BJ (cell line): ENCODE results near the gene RBM47. TPM values are rescaled to one million over a fixed set of nuclear protein-coding genes. Genes with fewer than 3 reads are reported as not detected.
"Not testable (repeated sequence)": the region's sequence is repeated elsewhere in the genome, so short reads cannot be mapped to it uniquely, and the experiment has no call there.

Source experiments
- CTCF ChIA-PET: fragments of 350-600 bp; formaldehyde crosslinking; extraction: SDS; loops from one replicate; lab custom pipeline; 2021; ENCODE audit warnings: antibody characterized with exemption, inconsistent platforms; lab: Yijun Ruan, JAX
- POLR2A ChIA-PET: fragments of 300-600 bp; sonication (Branson Sonifier 250); formaldehyde crosslinking; extraction: SDS; loops from one replicate; lab custom pipeline; 2021; ENCODE audit warnings: antibody characterized with exemption; lab: Charles Lee
- DNase-seq: peaks from one replicate; pipeline ENCODE4 v3.0.0-alpha.2; 2011; ENCODE audit warnings: low read depth
- H3K27me3 ChIP-seq: 2 replicates; pipeline ENCODE4 v1.6.0; 2011; ENCODE audit warnings: low read length; ENCODE audit not compliant: control insufficient read depth, insufficient read depth
- H3K36me3 ChIP-seq: 2 replicates; pipeline ENCODE4 v1.5.1; 2011; ENCODE audit warnings: low read length; ENCODE audit not compliant: control insufficient read depth, insufficient read depth
- H3K4me3 ChIP-seq: 2 replicates; pipeline ENCODE4 v1.5.1; 2011; ENCODE audit warnings: low read depth, mild to moderate bottlenecking, control low read depth, low read length
- CTCF ChIP-seq: IDR thresholded peaks from 2 replicates; pipeline ENCODE4 v1.5.1; 2011; ENCODE audit warnings: low read depth, mild to moderate bottlenecking, control low read depth, inconsistent platforms, low read length, moderate library complexity; ENCODE audit not compliant: insufficient read depth
- polyA plus RNA-seq: library from polyadenylated mRNA; depleted of rRNA; stranded (reverse); fragments of >200 nt; gene quantifications from 2 replicates; pipeline ENCODE4 v1.2.3, GENCODE V29; 2011

RBM47 gene
- polyA plus RNA-seq, 1 experiment, result 0.52 TPM

GRCh38 chr4:40434126-40434687 is 195.5 kb downstream of the RBM47 start:
- ChIA-PET CTCF (no interaction called here), POLR2A (no interaction called here)
- Histone ChIP-seq H3K27me3 (no peaks in the 10 kb centered on the region), H3K4me3 (no peak overlapping the region), H3K36me3 (no peaks in the 10 kb centered on the region)
- no peak for DNase-seq
- TF ChIP-seq CTCF, result no peak

- CTCF ChIA-PET, result no interaction called here
- POLR2A ChIA-PET, result no interaction called here
These were observed 197.2 kb downstream of the RBM47 start for GRCh38 chr4:40432504-40432903.

GRCh38 chr4:40427871-40428270 is 201.8 kb downstream of the RBM47 start:
- H3K36me3 ChIP-seq, H3K4me3 ChIP-seq, H3K27me3 ChIP-seq, POLR2A ChIA-PET, DNase-seq: not testable (repeated sequence)
- CTCF ChIA-PET, result interaction anchor here (0.7 kb wide), 1 partner anchor 19 kb away, joined by 3 read pairs; no protein-coding TSS in a partner anchor

More at GRCh38 chr4:40432504-40432903, 197.2 kb downstream of the RBM47 start:
- H3K27me3 ChIP-seq, result no peaks in the 10 kb centered on the region
- no peaks in the 10 kb centered on the region for H3K36me3 ChIP-seq
- no peak for TF ChIP-seq CTCF
- DNase-seq, result no peak
- no peak overlapping the region for H3K4me3 ChIP-seq

- Histone ChIP-seq H3K4me3 (no peak overlapping the region), H3K27me3 (no peaks in the 10 kb centered on the region), H3K36me3 (no peaks in the 10 kb centered on the region)
- ChIA-PET CTCF (no interaction called here), POLR2A (no interaction called here)
- no peak for DNase-seq
- no peak for TF ChIP-seq CTCF
These were observed 202.5 kb downstream of the RBM47 start for GRCh38 chr4:40427128-40427527.

GRCh38 chr4:40425799-40426574 is 203.7 kb downstream of the RBM47 start:
- H3K4me3 ChIP-seq, result no peak overlapping the region
- no peaks in the 10 kb centered on the region for H3K36me3 ChIP-seq
- ChIA-PET CTCF (interaction anchor here (0.7 kb wide), 1 partner anchor 15 kb away, joined by 3 read pairs; no protein-coding TSS in a partner anchor), POLR2A (no interaction called here)
- no peak for DNase-seq
- H3K27me3 ChIP-seq, result no peaks in the 10 kb centered on the region
- no peak for TF ChIP-seq CTCF
